HG03135 (cell line): Measurements from ENCODE around the gene SMIM7.
"Not testable (repeated sequence)": the region's sequence is repeated elsewhere in the genome, so short reads cannot be mapped to it uniquely, and the experiment has no call there.

Source experiments
- ATAC-seq: cut with Tn5 transposase; IDR thresholded peaks from one replicate; pipeline ENCODE4 v1.9.1; 2021; ENCODE audit warnings: mild to moderate bottlenecking, moderate library complexity; ENCODE audit not compliant: unreplicated experiment

Gene SMIM7

GRCh38 chr19:16659832-16660708, at the start of gene SMIM7:
SMIM7 (minus strand) TSS chr19:16660144; CDS start chr19:16660110, 34 bp downstream.
- peak; percentile 81 for ATAC-seq

- no peak for ATAC-seq
Observed at GRCh38 chr19:16703677-16704076, 43.7 kb upstream of the SMIM7 start.

GRCh38 chr19:16702123-16702522, 42.2 kb upstream of the SMIM7 start:
- ATAC-seq = no peak

GRCh38 chr19:16698914-16699313, 39.0 kb upstream of the SMIM7 start:
- ATAC-seq = no peak

GRCh38 chr19:16688084-16688483, 28.1 kb upstream of the SMIM7 start:
- ATAC-seq = no peak

- no peak for ATAC-seq
Observed at GRCh38 chr19:16684216-16684615, 24.3 kb upstream of the SMIM7 start.

GRCh38 chr19:16682539-16682938, 22.6 kb upstream of the SMIM7 start:
- no peak for ATAC-seq

GRCh38 chr19:16679811-16680210, 19.9 kb upstream of the SMIM7 start:
- no peak for ATAC-seq

GRCh38 chr19:16678498-16678897, 18.6 kb upstream of the SMIM7 start:
- ATAC-seq = no peak

- no peak for ATAC-seq
Observed at GRCh38 chr19:16677055-16677454, 17.1 kb upstream of the SMIM7 start.

- ATAC-seq = no peak
Observed at GRCh38 chr19:16676101-16676798, 16.3 kb upstream of the SMIM7 start.

- ATAC-seq = not testable (repeated sequence)
Observed at GRCh38 chr19:16673839-16674238, 13.9 kb upstream of the SMIM7 start.

- ATAC-seq = no peak
Observed at GRCh38 chr19:16673231-16673630, 13.3 kb upstream of the SMIM7 start.

- no peak for ATAC-seq
Observed at GRCh38 chr19:16671652-16672274, 11.8 kb upstream of the SMIM7 start.

- ATAC-seq = no peak
Observed at GRCh38 chr19:16670291-16670690, 10.3 kb upstream of the SMIM7 start.

- not testable (repeated sequence) for ATAC-seq
Observed at GRCh38 chr19:16668702-16669101, 8.8 kb upstream of the SMIM7 start.

GRCh38 chr19:16668176-16668575, 8.2 kb upstream of the SMIM7 start:
- no peak for ATAC-seq

GRCh38 chr19:16661480-16662034, 1.6 kb upstream of the SMIM7 start:
- ATAC-seq = no peak

- no peak for ATAC-seq
Observed at GRCh38 chr19:16660763-16661479, 977 bp upstream of the SMIM7 start, which contains the start of gene TMEM38A. TMEM38A (plus strand) TSS chr19:16661139; CDS start chr19:16661218, 79 bp downstream.

- no peak for ATAC-seq
Observed at GRCh38 chr19:16659464-16659831, 496 bp downstream of the SMIM7 start.

- ATAC-seq = no peak
Observed at GRCh38 chr19:16657384-16657783, 2.6 kb downstream of the SMIM7 start.
